Esophagus squamous epithelium (tissue), 4 donors: ENCODE data around the gene NRAP.

Experiments used
- CTCF ChIP-seq, 6 experiments: fragments of 450-650 bp in 4 of 6; fragments of 200-600 bp in 2 of 6; sonication (generic) in 2 of 6; IDR thresholded peaks; one replicate each; pipeline ENCODE4 v1.5.1; 2016 to 2019; ENCODE audit warnings: antibody characterized with exemption in 6 of 6, mild to moderate bottlenecking in 4 of 6, moderate library complexity in 4 of 6
- POLR2A ChIP-seq, 4 donors: fragments of 450-650 bp; IDR thresholded peaks; one replicate each; pipeline ENCODE4 v1.6.1; 2017; ENCODE audit warnings: antibody characterized with exemption in 4 of 4, mild to moderate bottlenecking in 4 of 4, moderate library complexity in 3 of 4

- TF ChIP-seq POLR2A (IDR thresholded peaks at IDR 0.05) (no peak), CTCF (IDR thresholded peaks at IDR 0.05) (no peak)
Measured at GRCh38 chr10:113618338-113618737, 45.5 kb downstream of the NRAP start.
